Nephron progenitor cell (in vitro differentiated cells): ENCODE results near the gene TREM2.

Experiments used
- DNase-seq: peaks from one replicate; pipeline ENCODE4 v3.0.0; 2021
- H3K27ac Mint-ChIP-seq: 2 replicates; pipeline ENCODE4 v1.8.0; 2021; ENCODE audit warnings: mild to moderate bottlenecking, moderate library complexity, mixed read lengths
- H3K27me3 Mint-ChIP-seq: 2 replicates; pipeline ENCODE4 v1.8.0; 2021; ENCODE audit warnings: mild to moderate bottlenecking, low read depth, mixed read lengths; ENCODE audit not compliant: poor library complexity
- H3K36me3 Mint-ChIP-seq: 2 replicates; pipeline ENCODE4 v1.8.0; 2021; ENCODE audit warnings: low read depth, mixed read lengths
- H3K4me1 Mint-ChIP-seq: 2 replicates; pipeline ENCODE4 v1.8.0; 2021; ENCODE audit warnings: mixed read lengths
- H3K4me3 Mint-ChIP-seq: 2 replicates; pipeline ENCODE4 v1.8.0; 2021; ENCODE audit warnings: mild to moderate bottlenecking, moderate library complexity, mixed read lengths
- H3K9me3 Mint-ChIP-seq: 2 replicates; pipeline ENCODE4 v1.8.0; 2021; ENCODE audit warnings: mild to moderate bottlenecking, moderate library complexity, mixed read lengths
- CTCF ChIP-seq: fragments of 200-600 bp; sonication (generic); IDR thresholded peaks from 2 replicates; pipeline ENCODE4 v1.5.0; 2021; ENCODE audit warnings: antibody characterized with exemption

Gene TREM2

DNA sequence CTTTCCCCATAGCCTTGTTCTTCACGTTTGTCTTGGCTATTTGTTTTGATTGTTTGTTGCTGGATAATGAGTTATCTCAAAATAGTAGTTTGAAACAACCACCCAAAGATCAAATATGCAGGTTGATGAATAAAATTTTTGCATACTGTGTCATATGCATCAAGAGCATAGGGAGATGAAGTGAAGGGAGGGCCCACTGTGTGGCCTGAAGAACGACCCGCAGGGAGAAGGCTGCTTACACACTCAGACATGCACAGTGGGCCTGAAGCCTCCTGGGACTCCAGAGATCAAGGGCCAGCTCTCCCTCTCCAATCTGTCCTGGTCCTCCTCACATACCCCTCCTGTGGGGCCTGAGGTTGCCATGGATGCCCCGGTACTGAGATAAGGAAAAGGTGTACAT lies 16.2 kb upstream of the TREM2 start:
- Mint-ChIP-seq H3K9me3 (no peaks in the 10 kb centered on the region), H3K4me1 (peaks cover 9% of the 10 kb centered on the region), H3K36me3 (no peaks in the 10 kb centered on the region), H3K27me3 (peaks cover 23% of the 10 kb centered on the region), H3K4me3 (no peak overlapping the region), H3K27ac (no peak overlapping the region)
- no peak for TF ChIP-seq CTCF
- DNase-seq, result no peak

- H3K36me3 Mint-ChIP-seq, result no peaks in the 10 kb centered on the region
- peaks cover 18% of the 10 kb centered on the region for H3K27me3 Mint-ChIP-seq
- H3K4me1 Mint-ChIP-seq, result peaks cover 9% of the 10 kb centered on the region
- no peak overlapping the region for H3K4me3 Mint-ChIP-seq
- H3K27ac Mint-ChIP-seq, result no peak overlapping the region
- H3K9me3 Mint-ChIP-seq, result no peaks in the 10 kb centered on the region
- no peak for DNase-seq
- TF ChIP-seq CTCF, result no peak
Observed at GRCh38 chr6:41177695-41178094, 14.8 kb upstream of the TREM2 start.

DNA sequence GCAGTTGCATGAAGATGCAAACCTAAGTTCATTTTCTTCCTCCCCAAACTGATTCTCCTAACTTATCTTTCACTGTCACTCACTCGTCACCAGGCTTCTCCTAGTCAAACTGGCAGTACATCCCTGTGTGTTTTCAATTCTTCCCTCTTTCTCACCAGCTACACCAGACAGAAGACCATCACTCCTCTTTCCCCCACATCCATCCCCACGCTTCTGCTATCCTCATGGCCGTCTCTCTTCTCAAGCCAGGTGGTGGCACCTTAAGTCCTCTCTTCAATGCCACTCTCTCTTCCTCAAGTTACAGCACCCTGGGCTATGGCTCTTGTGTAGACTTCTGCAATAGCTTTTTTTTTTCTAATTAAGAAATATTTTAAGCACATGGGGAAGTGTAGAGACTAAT lies 14.4 kb upstream of the TREM2 start:
- H3K36me3 Mint-ChIP-seq, result no peaks in the 10 kb centered on the region

GRCh38 chr6:41176189-41176588 lies 13.3 kb upstream of the TREM2 start:
- Mint-ChIP-seq H3K4me1 (peaks cover 5% of the 10 kb centered on the region), H3K27me3 (peaks cover 16% of the 10 kb centered on the region), H3K27ac (no peak overlapping the region), H3K9me3 (no peaks in the 10 kb centered on the region), H3K36me3 (no peaks in the 10 kb centered on the region), H3K4me3 (no peak overlapping the region)
- no peak for DNase-seq
- TF ChIP-seq CTCF, result no peak

More for the DNA sequence above, 14.4 kb upstream of the TREM2 start:
- H3K9me3 Mint-ChIP-seq, result no peaks in the 10 kb centered on the region
- DNase-seq, result no peak
- H3K4me1 Mint-ChIP-seq, result peaks cover 9% of the 10 kb centered on the region
- TF ChIP-seq CTCF, result no peak
- no peak overlapping the region for H3K4me3 Mint-ChIP-seq
- H3K27ac Mint-ChIP-seq, result no peak overlapping the region
- peaks cover 16% of the 10 kb centered on the region for H3K27me3 Mint-ChIP-seq

DNA sequence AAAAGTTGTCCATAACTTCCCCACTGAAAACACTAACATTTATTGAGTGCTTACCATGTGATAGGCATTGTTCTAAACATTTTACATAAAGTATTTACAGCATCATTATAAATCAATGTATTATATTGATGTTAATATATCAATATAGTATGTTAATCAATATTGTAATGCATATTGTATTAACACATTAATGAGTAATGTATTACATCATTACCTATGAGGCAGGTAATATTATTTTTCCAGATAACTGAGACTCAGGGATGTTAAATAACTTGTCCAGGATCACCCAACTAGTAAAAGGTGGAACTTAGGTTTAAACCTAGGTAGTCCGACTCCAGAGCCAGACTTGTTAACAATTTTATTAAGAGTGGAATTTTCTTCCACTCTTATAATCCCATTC lies 12.2 kb upstream of the TREM2 start:
- no peaks in the 10 kb centered on the region for H3K36me3 Mint-ChIP-seq
- H3K4me3 Mint-ChIP-seq, result no peak overlapping the region
- DNase-seq, result no peak
- H3K9me3 Mint-ChIP-seq, result no peaks in the 10 kb centered on the region
- no peak for TF ChIP-seq CTCF
- peaks cover 5% of the 10 kb centered on the region for H3K4me1 Mint-ChIP-seq
- H3K27ac Mint-ChIP-seq, result no peak overlapping the region
- peaks cover 10% of the 10 kb centered on the region for H3K27me3 Mint-ChIP-seq

- peaks cover 1% of the 10 kb centered on the region for H3K4me1 Mint-ChIP-seq
- H3K36me3 Mint-ChIP-seq, result no peaks in the 10 kb centered on the region
- no peaks in the 10 kb centered on the region for H3K9me3 Mint-ChIP-seq
- DNase-seq, result no peak
- no peak for TF ChIP-seq CTCF
- peaks cover 10% of the 10 kb centered on the region for H3K27me3 Mint-ChIP-seq
- H3K4me3 Mint-ChIP-seq, result no peak overlapping the region
- H3K27ac Mint-ChIP-seq, result no peak overlapping the region
Observed at GRCh38 chr6:41174610-41175009, 11.7 kb upstream of the TREM2 start.
